H9 (cell line): ENCODE measurements around the gene VAV2. TPM values are rescaled to one million over a fixed set of nuclear protein-coding genes. Genes with fewer than 3 reads are reported as not detected.

Experiments used
- DNase-seq: peaks from one replicate; pipeline ENCODE4 v3.0.0-alpha.2; 2017
- H2AFZ ChIP-seq: one replicate; pipeline ENCODE4 v1.6.1; 2013; ENCODE audit warnings: mild to moderate bottlenecking, low read length, control low read depth, moderate library complexity
- H2AK5ac ChIP-seq: 2 replicates; pipeline ENCODE4 v1.6.1; 2013; ENCODE audit warnings: low read length, control low read depth, mixed read lengths; ENCODE audit not compliant: insufficient read length
- H2BK120ac ChIP-seq: one replicate; pipeline ENCODE4 v1.6.1; 2013; ENCODE audit warnings: low read depth, mild to moderate bottlenecking, low read length, control low read depth, inconsistent platforms; ENCODE audit not compliant: poor library complexity, severe bottlenecking
- H2BK12ac ChIP-seq: 2 replicates; pipeline ENCODE4 v1.6.1; 2013; ENCODE audit warnings: low read length, control low read depth, mixed read lengths, low read depth; ENCODE audit not compliant: insufficient read length
- H2BK15ac ChIP-seq: 2 replicates; pipeline ENCODE4 v1.6.1; 2013; ENCODE audit warnings: low read depth, low read length, control low read depth
- H2BK20ac ChIP-seq: one replicate; pipeline ENCODE4 v1.6.1; 2013; ENCODE audit warnings: low read depth, mild to moderate bottlenecking, low read length, control low read depth, inconsistent platforms; ENCODE audit not compliant: poor library complexity, severe bottlenecking
- H2BK5ac ChIP-seq: 2 replicates; pipeline ENCODE4 v1.6.1; 2013; ENCODE audit warnings: low read length, control low read depth, mixed read lengths; ENCODE audit not compliant: insufficient read length
- H3K14ac ChIP-seq: 2 replicates; pipeline ENCODE4 v1.6.1; 2013; ENCODE audit warnings: low read length, control low read depth; ENCODE audit not compliant: insufficient read depth
- H3K18ac ChIP-seq: 2 replicates; pipeline ENCODE4 v1.6.1; 2013; ENCODE audit warnings: low read depth, mild to moderate bottlenecking, mixed read lengths, low read length, control low read depth; ENCODE audit not compliant: insufficient read length
- H3K23ac ChIP-seq: 2 replicates; pipeline ENCODE4 v1.6.1; 2013; ENCODE audit warnings: low read length, control low read depth, mixed read lengths, low read depth; ENCODE audit not compliant: insufficient read length
- H3K23me2 ChIP-seq: 2 replicates; pipeline ENCODE4 v1.6.1; 2013; ENCODE audit warnings: low read depth, mild to moderate bottlenecking, mixed read lengths, low read length, control low read depth; ENCODE audit not compliant: insufficient read length, poor library complexity, severe bottlenecking
- H3K27ac ChIP-seq: 2 replicates; pipeline ENCODE4 v1.5.1; 2013; ENCODE audit warnings: low read length, control low read depth, mixed read lengths, low read depth; ENCODE audit not compliant: insufficient read length
- H3K27me3 ChIP-seq: 2 replicates; pipeline ENCODE4 v1.6.1; 2013; ENCODE audit warnings: low read length, control low read depth, inconsistent platforms; ENCODE audit not compliant: insufficient read depth
- H3K4ac ChIP-seq: 2 replicates; pipeline ENCODE4 v1.6.1; 2013; ENCODE audit warnings: low read depth, mild to moderate bottlenecking, control low read depth, inconsistent platforms, low read length, moderate library complexity
- H3K4me1 ChIP-seq: 2 replicates; pipeline ENCODE4 v1.6.1; 2013; ENCODE audit warnings: low read length, control low read depth, inconsistent platforms; ENCODE audit not compliant: insufficient read depth
- H3K4me2 ChIP-seq: 2 replicates; pipeline ENCODE4 v1.6.1; 2013; ENCODE audit warnings: low read length, control low read depth, mixed read lengths; ENCODE audit not compliant: insufficient read length, insufficient read depth
- H3K56ac ChIP-seq: 2 replicates; pipeline ENCODE4 v1.6.1; 2013; ENCODE audit warnings: low read depth, mild to moderate bottlenecking, mixed read lengths, low read length, control low read depth; ENCODE audit not compliant: insufficient read length
- H3K79me1 ChIP-seq: 2 replicates; pipeline ENCODE4 v1.6.1; 2013; ENCODE audit warnings: low read depth, mild to moderate bottlenecking, moderate library complexity, low read length, control low read depth, inconsistent platforms; ENCODE audit not compliant: insufficient read depth, poor library complexity, severe bottlenecking
- H3K79me2 ChIP-seq: 2 replicates; pipeline ENCODE4 v1.6.1; 2013; ENCODE audit warnings: low read length, control low read depth, inconsistent platforms; ENCODE audit not compliant: insufficient read depth
- H3K9ac ChIP-seq: 2 replicates; pipeline ENCODE4 v1.6.1; 2013; ENCODE audit warnings: low read length, control low read depth, mixed read lengths; ENCODE audit not compliant: insufficient read length; ENCODE audit errors: extremely low read depth
- H3K9me3 ChIP-seq: one replicate; pipeline ENCODE4 v1.6.1; 2013; ENCODE audit warnings: low read depth, low read length, inconsistent platforms; ENCODE audit not compliant: control insufficient read depth
- H3T11ph ChIP-seq: one replicate; pipeline ENCODE4 v1.6.1; 2013; ENCODE audit warnings: mild to moderate bottlenecking, low read length, control low read depth, inconsistent platforms
- H4K20me1 ChIP-seq: one replicate; pipeline ENCODE4 v1.6.1; 2013; ENCODE audit not compliant: control insufficient read depth, insufficient read length, insufficient read depth
- H4K5ac ChIP-seq: 2 replicates; pipeline ENCODE4 v1.6.1; 2013; ENCODE audit warnings: low read depth, mild to moderate bottlenecking, mixed read lengths, low read length, control low read depth; ENCODE audit not compliant: insufficient read length
- H4K8ac ChIP-seq: replicated peaks from 2 replicates; pipeline ENCODE4 v1.6.1; 2013; ENCODE audit warnings: low read length, control low read depth, mixed read lengths, low read depth; ENCODE audit not compliant: insufficient read length
- H4K91ac ChIP-seq: 2 replicates; pipeline ENCODE4 v1.6.1; 2013; ENCODE audit warnings: low read depth, mild to moderate bottlenecking, moderate library complexity, mixed read lengths, low read length, control low read depth; ENCODE audit not compliant: insufficient read length
- H3K27ac Mint-ChIP-seq, 3 experiments: 2 replicates in 2 of 3; 3 replicates in 1 of 3; pipeline ENCODE4 v1.8.0; 2020 to 2021; ENCODE audit warnings: mixed read lengths in 3 of 3, mild to moderate bottlenecking in 1 of 3, moderate library complexity in 1 of 3
- H3K27me3 Mint-ChIP-seq: 2 replicates; pipeline ENCODE4 v1.8.0; 2021; ENCODE audit warnings: low read depth, mild to moderate bottlenecking, moderate library complexity, mixed read lengths
- H3K36me3 Mint-ChIP-seq, 3 experiments: 2 replicates in 2 of 3; 3 replicates in 1 of 3; pipeline ENCODE4 v1.8.0; 2020 to 2021; ENCODE audit warnings: low read depth in 3 of 3, mixed read lengths in 3 of 3; ENCODE audit not compliant: insufficient read depth in 1 of 3
- H3K4me1 Mint-ChIP-seq, 2 experiments: 2 replicates each; pipeline ENCODE4 v1.8.0; 2020; ENCODE audit warnings: mixed read lengths in 2 of 2
- H3K4me3 Mint-ChIP-seq, 2 experiments: 2 replicates in 1 of 2; 3 replicates in 1 of 2; pipeline ENCODE4 v1.8.0; 2020 to 2021; ENCODE audit warnings: mild to moderate bottlenecking in 2 of 2, mixed read lengths in 2 of 2, moderate library complexity in 1 of 2
- H3K9me3 Mint-ChIP-seq, 2 experiments: 2 replicates in 1 of 2; 3 replicates in 1 of 2; pipeline ENCODE4 v1.8.0; 2020; ENCODE audit warnings: mild to moderate bottlenecking in 2 of 2, mixed read lengths in 2 of 2, moderate library complexity in 1 of 2
- WGBS: extraction: QIAGEN DNeasy Blood & Tissue Kit; methylation state at CpG from one replicate; pipeline ENCODE4 v1.1.7; 2013; ENCODE audit warnings: missing lambda C conversion rate, low lambda C conversion rate, mixed read lengths; ENCODE audit not compliant: insufficient read length; ENCODE audit errors: extremely low coverage; 5-methylcytosine and 5-hydroxymethylcytosine counted together
- total RNA-seq: library from RNA; stranded (reverse); gene quantifications from 2 replicates; pipeline ENCODE4 v1.2.1, GENCODE V29; 2021
- TF ChIP-seq, protein P1 (sequence below): fragments of 200-600 bp; sonication (generic); conservative IDR thresholded peaks from 3 replicates; pipeline ENCODE4 v1.8.0; 2021; ENCODE audit warnings: antibody characterized with exemption, mild to moderate bottlenecking

VAV2 gene
- total RNA-seq, 1 experiment from 2014 or later: 58.7 TPM

DNA sequence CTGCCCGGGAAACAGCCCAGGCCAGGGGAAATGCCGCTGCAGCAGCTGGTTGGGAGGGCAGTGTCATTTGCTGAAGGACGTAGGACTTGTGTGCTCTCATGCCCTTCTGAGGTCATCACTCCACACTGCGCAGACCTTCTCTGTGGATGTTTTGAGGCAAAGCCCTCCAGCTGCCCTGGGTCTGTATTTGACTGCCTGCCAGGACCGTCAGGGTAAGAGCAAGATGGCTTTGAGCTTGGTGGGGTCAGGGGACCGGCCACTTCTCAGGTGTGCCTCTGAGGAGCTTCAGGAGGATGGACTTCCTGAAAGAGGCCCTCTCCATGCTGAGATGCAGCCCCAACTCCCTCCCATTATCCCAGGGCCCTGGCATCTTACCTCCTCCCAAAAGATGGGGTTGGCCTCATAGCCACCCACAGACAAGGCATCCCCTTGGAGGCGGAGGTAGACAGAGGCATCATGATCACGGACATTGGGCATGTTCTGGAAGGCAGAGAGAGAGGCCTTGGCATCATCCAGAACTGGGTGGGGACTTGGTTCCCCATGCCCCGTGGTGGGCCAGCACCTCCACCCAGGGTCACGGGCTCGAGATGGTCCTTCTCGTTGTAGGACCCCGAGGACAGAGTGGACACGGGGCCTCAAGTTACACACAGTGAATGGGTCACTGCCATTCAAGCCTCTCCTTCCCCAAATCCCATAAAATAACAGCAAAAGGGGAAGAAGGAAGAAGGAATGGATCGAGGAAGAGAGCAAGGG, 273.4 kb downstream of the VAV2 start:
- H2AK5ac ChIP-seq: no peak overlapping the region
- no peak overlapping the region for H2BK12ac ChIP-seq
- Mint-ChIP-seq H3K27ac (no peak overlapping the region; a peak in 1 of 7 replicates), H3K9me3 (peaks cover 3 to 4% of the 10 kb centered on the region in 2 experiments; a peak in 4 of 5 replicates), H3K4me3 (no peak overlapping the region), H3K36me3 (peaks cover 0 to 3% (median 0%) of the 10 kb centered on the region in 3 experiments; a peak in 2 of 7 replicates), H3K4me1 (peaks cover 11 to 16% of the 10 kb centered on the region in 2 experiments), H3K27me3 (0 out of 2 replicates have a peak, but pooled peaks cover 5% of the 10 kb centered on the region)
- H3K4me1 ChIP-seq: no peaks in the 10 kb centered on the region
- no peak overlapping the region for H3K23ac ChIP-seq
- WGBS: no CpG with 5 or more reads among the region's 15 CpGs
- H4K91ac ChIP-seq: no peak overlapping the region
- H2BK120ac ChIP-seq: no peak overlapping the region
- H3K79me1 ChIP-seq: no peaks in the 10 kb centered on the region
- DNase-seq: no peak
- H3K4me2 ChIP-seq: no peak overlapping the region
- H2AFZ ChIP-seq: no peak overlapping the region
- no peak overlapping the region for H4K8ac ChIP-seq
- no peak overlapping the region for H3K18ac ChIP-seq
- no peak overlapping the region for H3K56ac ChIP-seq
- H2BK5ac ChIP-seq: no peak overlapping the region
- H2BK15ac ChIP-seq: no peak overlapping the region
- no peaks in the 10 kb centered on the region for H3K27me3 ChIP-seq
- H3T11ph ChIP-seq: no peak overlapping the region
- H3K27ac ChIP-seq: no peak overlapping the region
- H2BK20ac ChIP-seq: no peak overlapping the region
- TF ChIP-seq, protein P1, sequence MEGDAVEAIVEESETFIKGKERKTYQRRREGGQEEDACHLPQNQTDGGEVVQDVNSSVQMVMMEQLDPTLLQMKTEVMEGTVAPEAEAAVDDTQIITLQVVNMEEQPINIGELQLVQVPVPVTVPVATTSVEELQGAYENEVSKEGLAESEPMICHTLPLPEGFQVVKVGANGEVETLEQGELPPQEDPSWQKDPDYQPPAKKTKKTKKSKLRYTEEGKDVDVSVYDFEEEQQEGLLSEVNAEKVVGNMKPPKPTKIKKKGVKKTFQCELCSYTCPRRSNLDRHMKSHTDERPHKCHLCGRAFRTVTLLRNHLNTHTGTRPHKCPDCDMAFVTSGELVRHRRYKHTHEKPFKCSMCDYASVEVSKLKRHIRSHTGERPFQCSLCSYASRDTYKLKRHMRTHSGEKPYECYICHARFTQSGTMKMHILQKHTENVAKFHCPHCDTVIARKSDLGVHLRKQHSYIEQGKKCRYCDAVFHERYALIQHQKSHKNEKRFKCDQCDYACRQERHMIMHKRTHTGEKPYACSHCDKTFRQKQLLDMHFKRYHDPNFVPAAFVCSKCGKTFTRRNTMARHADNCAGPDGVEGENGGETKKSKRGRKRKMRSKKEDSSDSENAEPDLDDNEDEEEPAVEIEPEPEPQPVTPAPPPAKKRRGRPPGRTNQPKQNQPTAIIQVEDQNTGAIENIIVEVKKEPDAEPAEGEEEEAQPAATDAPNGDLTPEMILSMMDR: no peak
- no peak overlapping the region for H3K9ac ChIP-seq
- H3K9me3 ChIP-seq: no peaks in the 10 kb centered on the region
- no peak overlapping the region for H3K4ac ChIP-seq
- no peaks in the 10 kb centered on the region for H3K79me2 ChIP-seq
- H3K23me2 ChIP-seq: no peaks in the 10 kb centered on the region
- H4K5ac ChIP-seq: no peak overlapping the region
- H4K20me1 ChIP-seq: no peaks in the 10 kb centered on the region
- no peak overlapping the region for H3K14ac ChIP-seq
